ENCODE results near the gene PCDH9. TPM values are rescaled to one million over a fixed set of nuclear protein-coding genes. Genes with fewer than 3 reads are reported as not detected.

Gene PCDH9
- total and polyA plus RNA-seq, 10 of the 15 experiments (the other 5 are each of a cell fraction or from before 2014, with no cell fraction given) = 0.02 to 2.3 (median 0.05) TPM; not detected in 1

DNA sequence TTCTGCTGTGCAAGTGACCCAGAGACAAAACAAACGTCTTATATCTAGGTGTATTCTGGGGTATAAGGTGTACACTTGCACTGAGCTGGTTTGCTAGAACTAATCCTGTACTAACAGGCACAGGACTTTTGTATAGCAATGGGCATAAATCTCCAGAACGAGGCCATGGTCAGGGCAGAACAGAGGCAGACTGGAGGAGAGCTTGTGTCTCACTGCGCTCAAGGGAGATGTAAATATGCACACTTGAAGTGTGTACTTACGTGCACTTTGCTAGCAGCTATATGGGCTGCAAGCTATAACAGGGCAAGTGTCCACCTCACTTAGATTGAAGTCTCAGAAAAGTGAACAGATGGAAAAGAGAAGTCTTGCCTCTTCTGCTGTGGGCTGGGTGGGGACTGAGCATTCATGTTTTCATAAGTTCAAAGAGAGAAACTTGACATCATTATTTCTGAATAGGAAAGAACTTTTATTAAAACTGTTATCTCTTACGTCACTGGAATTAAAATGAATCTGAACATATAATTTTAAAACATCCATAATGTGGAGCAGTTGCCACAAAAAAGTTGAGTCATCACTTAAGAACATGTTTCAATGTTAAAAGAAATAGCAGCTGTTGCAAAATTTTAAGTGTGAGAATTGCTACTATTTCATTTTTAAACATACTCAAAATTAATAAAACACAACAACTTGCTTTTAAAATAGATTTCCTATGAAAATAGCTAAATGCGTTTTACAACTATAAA, 888.3 kb downstream of the PCDH9 start:
- SMC1A ChIA-PET (ENCODE audit: uncharacterized antibody, unreplicated experiment) = interaction anchor here (1.3 to 1.5 kb wide), 2 partner anchors 12 to 21 kb away, joined by 3 to 6 read pairs; no protein-coding TSS in a partner anchor
- POLR2A ChIA-PET = no interaction called here
- no TSS peak for BruUV-seq (replicated peaks)
- intact Hi-C loops (cut with micrococcal nuclease; ENCODE audit: unreplicated experiment) (no loop called here), in situ Hi-C loops (cut with MboI) (no loop called here)
- TF ChIP-seq BCLAF1 (IDR thresholded peaks at IDR 0.05) = no peak
- no peak for TF ChIP-seq USF2 (IDR thresholded peaks at IDR 0.05; ENCODE audit: borderline replicate concordance, low read depth, low read length)
- TF ChIP-seq STAT1 (conservative IDR thresholded peaks at IDR 0.05) = no peak
- no peak for TF ChIP-seq RFX5 (IDR thresholded peaks at IDR 0.05; ENCODE audit: low read depth, low read length)
- no peak for TF ChIP-seq HCFC1 (IDR thresholded peaks at IDR 0.05; ENCODE audit: low read length)
- no peak for TF ChIP-seq RCOR1 (conservative IDR thresholded peaks at IDR 0.05; ENCODE audit: low read depth, low read length)
- Histone ChIP-seq H3K9ac (ENCODE audit: control insufficient read depth, insufficient read depth, low read length) (no peak overlapping the region), H3K27me3 (replicated peaks in 1 of 2; ENCODE audit: control insufficient read depth in 2 of 2, insufficient read depth in 2 of 2, low read length in 1 of 2) (no peaks in the 10 kb centered on the region), H3K4me2 (ENCODE audit: control insufficient read depth, insufficient read depth) (no peak overlapping the region), H3K4me1 (ENCODE audit: control insufficient read depth, insufficient read depth, low read length) (no peaks in the 10 kb centered on the region), H3K9me3 (replicated peaks; ENCODE audit: control insufficient read depth, insufficient read depth, low read length) (no peaks in the 10 kb centered on the region), H3K79me2 (ENCODE audit: control insufficient read depth, insufficient read depth, low read length) (no peaks in the 10 kb centered on the region), H4K20me1 (ENCODE audit: control insufficient read depth, insufficient read depth) (no peaks in the 10 kb centered on the region), H3K4me3 (no peak overlapping the region), H3K27ac (ENCODE audit: control insufficient read depth, insufficient read depth) (no peak overlapping the region), H2AFZ (ENCODE audit: control insufficient read depth, low read depth, low read length) (no peak overlapping the region), H3K36me3 (ENCODE audit: control insufficient read depth in 2 of 2, insufficient read depth in 2 of 2, low read length in 1 of 2) (no peaks in the 10 kb centered on the region)
- FAIRE-seq = no peak
- ATAC-seq = no peak
- 19% methylated on average over 6 of the region's 6 CpGs for WGBS (ENCODE audit: insufficient coverage, insufficient replicate concordance, low lambda C conversion rate, missing lambda C conversion rate)
- RAD21 ChIA-PET (ENCODE audit: unreplicated experiment) = no interaction called here
- DNase-seq (ENCODE audit: low read depth, low spot score) = no peak
- CTCF ChIA-PET = no interaction called here
